HG02571 (cell line): ENCODE data around the gene GP5.

Experiments
- ATAC-seq: cut with Tn5 transposase; IDR thresholded peaks from one replicate; pipeline ENCODE4 v1.9.1; 2021; ENCODE audit warnings: mild to moderate bottlenecking, moderate library complexity; ENCODE audit not compliant: unreplicated experiment

GP5 gene

DNA sequence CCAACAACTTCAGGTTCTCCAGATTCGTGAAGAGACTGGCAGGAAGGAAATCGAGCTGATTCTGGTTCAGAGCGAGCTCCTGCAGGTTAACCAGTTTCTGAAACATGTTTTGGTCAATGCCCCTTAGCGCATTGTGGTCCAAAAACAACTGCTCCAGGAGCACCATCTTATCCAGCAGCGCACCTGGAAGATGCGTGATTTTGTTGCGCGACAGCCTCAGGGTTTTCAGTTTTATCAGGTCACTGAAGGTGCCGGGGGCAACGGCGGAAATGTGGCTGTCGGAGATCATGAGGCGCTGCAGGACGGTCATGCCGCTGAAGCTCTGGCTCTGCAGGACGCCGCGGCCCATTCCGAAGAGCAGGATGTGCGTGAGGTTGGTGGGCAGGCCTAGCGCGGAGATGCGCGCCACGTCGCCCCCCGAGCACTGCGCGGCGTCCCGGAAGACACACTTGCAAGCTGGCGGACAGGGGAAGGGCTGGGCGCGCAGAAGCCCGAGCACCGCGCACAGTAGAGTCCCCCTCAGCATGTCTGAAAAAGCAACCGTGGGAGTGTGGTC is 1.2 kb downstream of the GP5 start:
- no peak for ATAC-seq

- no peak for ATAC-seq
Measured at GRCh38 chr3:194396859-194397756, 2.0 kb downstream of the GP5 start.

DNA sequence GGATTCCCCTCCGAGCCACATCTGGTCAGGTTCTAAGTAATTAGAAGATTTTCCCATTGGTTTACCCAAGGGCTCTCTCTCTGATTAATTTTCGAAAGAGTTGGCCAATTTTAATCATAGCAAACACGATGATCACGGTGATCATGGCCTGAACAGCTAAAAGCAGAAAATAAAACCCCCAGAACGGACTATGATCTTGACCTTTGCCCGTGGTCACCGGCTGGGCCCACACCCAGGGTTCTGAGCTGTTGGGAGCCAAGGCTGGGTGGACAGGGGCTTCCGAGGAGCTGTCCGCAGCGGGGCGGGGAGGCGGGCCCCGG is 2.6 kb downstream of the GP5 start:
- ATAC-seq: no peak

DNA sequence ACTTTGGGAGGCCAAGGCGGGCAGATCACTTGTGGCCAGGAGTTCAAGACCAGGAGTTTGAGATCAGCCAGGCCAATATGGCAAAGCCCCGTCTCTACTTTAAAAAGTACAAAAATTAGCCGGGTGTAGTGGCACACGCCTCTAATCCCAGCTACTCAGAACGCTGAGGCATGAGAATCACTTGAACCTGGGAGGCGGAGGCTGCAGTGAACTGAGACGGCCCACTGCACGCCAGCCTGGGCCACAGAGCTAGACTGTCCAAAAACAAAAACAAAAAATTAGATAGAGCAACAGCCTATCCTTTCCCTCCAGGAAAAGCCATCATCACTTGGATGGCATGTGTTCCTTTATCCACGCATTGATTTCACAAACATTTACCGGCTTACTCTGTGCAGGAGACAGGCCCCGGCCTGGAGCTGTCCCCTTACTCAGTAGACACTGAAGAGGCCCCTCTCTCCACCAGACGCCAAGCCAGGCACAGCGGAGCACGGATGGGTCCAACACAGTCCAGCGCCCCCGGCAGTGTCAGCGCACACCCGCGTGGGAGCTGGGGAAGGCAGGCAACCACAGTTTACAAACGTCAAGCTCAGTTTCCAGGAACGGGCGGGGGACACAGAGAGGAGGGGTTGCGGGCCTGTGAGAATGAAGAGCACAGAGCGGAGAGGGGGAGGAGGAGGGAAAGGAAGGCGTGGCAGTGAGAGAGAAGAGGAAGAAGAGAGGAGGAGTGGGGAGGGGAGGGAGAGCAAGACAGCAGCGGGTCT is 3.1 kb downstream of the GP5 start:
- no peak for ATAC-seq

GRCh38 chr3:194395212-194395611 is 3.9 kb downstream of the GP5 start:
- no peak for ATAC-seq

DNA sequence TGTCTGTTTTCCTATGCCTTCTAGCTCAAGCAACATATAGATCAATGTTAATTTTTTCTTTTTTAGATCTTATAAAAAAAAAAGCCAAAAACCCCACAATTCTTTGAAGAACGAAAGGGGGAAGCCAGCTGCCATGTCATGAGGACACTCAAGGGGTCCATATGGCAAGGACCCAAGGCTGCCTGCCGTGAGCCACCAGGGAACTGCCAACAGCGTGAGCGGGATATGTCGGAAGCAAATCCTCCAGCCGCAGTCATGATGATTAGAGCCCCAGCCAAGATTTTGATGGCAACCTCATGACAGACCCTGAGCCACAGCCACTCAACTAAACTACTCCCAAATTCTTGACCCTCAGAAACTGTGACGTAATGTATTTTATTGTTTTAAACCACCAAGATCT is 6.5 kb downstream of the GP5 start:
- no peak for ATAC-seq

DNA sequence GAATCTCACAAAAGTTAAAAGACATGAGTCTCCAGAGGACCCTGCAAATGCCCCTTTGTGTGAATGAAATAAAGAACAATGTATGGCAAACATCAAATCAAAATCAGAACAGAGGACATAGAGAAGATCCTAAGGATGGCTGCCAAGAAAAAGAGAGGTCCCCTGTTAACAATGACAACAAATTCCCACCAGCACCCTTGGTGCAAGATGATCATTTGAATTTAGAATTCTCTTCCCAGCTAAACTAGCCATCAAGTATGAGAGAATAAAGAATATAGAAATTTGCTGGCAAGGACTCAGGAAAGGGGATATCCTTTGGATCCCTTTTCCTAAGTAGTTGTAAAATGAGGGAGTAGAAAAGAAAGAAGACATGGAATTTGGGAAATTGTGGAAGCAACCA is 8.2 kb downstream of the GP5 start:
- ATAC-seq: no peak

GRCh38 chr3:194389269-194389668 is 9.8 kb downstream of the GP5 start:
- ATAC-seq: no peak

DNA sequence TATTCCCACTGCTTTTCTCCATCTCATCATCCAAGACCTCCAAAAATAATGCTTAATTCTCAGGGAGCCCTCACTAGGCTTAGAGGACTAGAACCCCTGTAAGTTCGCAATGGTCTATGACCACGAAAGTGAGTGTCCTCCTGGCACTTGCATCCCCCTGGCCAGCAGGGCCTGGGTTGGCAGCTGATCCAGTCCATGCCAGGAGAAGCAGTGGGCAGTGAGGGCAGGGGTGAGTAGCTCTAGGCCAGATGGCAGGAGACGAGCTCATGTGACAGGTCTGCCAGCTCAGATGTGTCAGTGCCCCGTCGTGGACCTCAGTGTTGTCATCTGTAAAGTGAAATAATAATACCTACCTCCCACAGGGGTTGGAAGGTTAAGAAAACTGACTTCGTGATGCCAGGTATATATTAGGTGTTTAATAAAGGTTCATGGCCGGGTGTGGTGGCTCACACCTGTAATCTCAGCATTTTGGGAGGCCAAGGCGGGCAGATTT is 11.1 kb downstream of the GP5 start:
- no peak for ATAC-seq

- ATAC-seq: no peak
Measured at GRCh38 chr3:194387276-194387675, 11.8 kb downstream of the GP5 start.

- ATAC-seq: no peak
Measured at GRCh38 chr3:194386648-194387047, 12.4 kb downstream of the GP5 start.

- no peak for ATAC-seq
Measured at GRCh38 chr3:194386066-194386465, 13.0 kb downstream of the GP5 start.

DNA sequence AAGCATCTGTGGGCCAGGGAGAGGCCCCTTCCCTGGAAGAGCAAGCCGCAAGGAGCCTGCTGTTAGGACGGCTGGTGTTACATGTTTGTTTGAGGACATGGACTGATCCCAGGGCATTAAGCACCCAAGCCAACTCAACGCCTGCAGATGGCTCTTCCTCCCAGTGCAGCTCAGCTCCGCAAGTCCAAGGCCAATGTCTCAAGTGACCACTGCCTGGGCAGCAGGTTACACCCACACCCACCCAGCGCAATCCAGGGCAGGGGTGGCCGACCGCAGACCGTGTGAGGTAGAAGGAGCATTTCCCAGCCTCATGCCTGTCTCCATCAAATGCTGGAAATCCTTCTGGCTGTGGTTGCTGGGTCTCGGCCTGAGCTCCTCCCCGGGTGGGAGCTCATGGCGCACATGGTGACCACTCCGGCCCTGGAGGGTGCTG is 14.5 kb downstream of the GP5 start:
- ATAC-seq: no peak

GRCh38 chr3:194384156-194384555 is 14.9 kb downstream of the GP5 start:
- no peak for ATAC-seq

- ATAC-seq: no peak
Measured at GRCh38 chr3:194383276-194383940, 15.7 kb downstream of the GP5 start.

GRCh38 chr3:194382892-194383223 is 16.2 kb downstream of the GP5 start:
- ATAC-seq: no peak

DNA sequence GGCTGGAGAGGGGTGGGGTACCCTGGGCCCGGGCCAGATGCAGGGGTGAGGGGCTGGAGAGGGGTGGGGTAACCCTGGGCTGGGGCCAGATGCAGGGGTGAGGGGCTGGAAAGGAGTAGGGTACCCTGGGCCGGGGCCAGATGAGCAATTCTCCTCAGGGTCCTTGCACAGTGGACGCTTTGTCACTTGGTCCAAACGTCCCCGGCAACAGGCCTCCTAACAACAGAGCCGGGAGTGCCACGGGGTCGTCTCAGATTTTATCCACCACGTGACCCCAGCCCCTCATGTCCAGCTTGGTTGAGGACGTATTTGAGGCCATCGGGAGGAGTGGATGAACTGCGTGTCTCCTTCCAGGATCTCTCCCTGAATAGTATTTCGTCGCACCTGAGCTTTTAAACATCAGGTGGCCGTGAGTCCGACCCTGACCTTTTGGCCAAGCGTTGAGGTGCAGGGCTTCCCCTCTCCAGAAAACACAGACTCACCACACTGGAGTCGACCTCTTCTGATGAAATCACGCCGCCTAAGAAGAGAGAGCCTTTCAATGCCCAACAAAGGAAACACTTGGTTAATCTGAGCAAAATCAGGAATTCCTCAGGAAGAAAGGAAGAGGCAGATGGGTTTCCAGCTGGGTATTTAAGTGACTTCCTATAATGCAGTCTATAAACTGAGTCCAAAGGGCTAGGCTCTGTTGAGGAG is 16.7 kb downstream of the GP5 start:
- ATAC-seq: no peak

GRCh38 chr3:194381460-194381875 is 17.6 kb downstream of the GP5 start:
- ATAC-seq: no peak

GRCh38 chr3:194380326-194380725 is 18.7 kb downstream of the GP5 start:
- no peak for ATAC-seq

DNA sequence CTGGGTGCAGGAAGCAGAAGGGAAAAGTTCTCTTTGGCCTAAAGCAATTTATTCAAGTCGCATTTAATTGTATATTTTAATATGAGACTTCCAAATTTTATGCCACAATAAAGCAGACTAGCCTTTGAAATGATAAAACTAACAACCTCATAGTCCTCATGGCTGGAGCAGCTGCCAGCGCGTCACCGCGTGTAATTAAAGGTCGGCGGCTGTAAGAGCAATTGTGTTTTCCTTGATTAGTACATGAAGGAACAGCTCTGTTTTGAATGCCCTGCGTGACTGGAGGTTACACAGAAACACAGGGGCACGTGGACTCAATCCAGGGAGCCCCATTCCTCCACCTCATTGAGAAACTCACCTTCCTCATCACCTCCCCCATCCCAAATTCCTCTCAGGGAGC is 19.4 kb downstream of the GP5 start:
- no peak for ATAC-seq

GRCh38 chr3:194379231-194379630 is 19.8 kb downstream of the GP5 start:
- ATAC-seq: no peak
